HG02885 (cell line): Measurements from ENCODE around the gene ACTL7A.
"Not testable (repeated sequence)": the region's sequence is repeated elsewhere in the genome, so short reads cannot be mapped to it uniquely, and the experiment has no call there.

Experiments used
- ATAC-seq: cut with Tn5 transposase; IDR thresholded peaks from one replicate; pipeline ENCODE4 v1.9.1; 2021; ENCODE audit warnings: mild to moderate bottlenecking; ENCODE audit not compliant: unreplicated experiment, poor library complexity

ACTL7A gene

DNA sequence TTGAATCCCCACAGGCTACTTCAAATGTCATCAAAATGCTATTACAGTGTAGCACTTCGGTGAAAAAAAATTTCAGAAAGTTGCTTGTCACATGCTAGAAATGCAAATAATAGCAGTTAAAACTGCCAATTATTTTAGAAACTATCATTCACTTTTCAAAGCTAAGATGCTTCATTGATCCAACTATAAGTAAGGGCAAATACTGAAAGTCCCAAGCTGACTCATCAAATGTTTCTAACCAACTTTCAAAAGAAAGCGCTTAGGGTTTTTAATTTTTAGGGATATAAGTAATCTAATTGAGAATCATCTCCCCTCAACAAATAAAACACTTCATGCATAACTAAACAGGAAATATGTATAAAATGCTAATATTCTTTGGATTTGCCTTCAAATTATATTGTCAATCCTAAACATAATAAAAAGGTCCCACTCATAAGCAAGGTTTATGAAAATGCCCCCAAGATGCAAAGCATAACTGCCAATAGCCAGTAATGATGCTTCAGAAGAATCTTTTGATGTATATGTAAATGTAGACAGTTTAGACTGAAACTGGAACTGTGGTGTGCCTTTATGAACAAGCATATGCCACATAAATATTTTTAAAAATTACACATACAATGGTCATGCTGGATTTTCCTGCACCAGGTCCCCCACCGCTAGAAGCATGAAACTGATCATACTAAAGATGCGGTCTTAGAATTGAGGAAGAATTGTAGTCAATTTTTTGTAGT is 12.2 kb downstream of the ACTL7A start:
- ATAC-seq, result peak; percentile 59

DNA sequence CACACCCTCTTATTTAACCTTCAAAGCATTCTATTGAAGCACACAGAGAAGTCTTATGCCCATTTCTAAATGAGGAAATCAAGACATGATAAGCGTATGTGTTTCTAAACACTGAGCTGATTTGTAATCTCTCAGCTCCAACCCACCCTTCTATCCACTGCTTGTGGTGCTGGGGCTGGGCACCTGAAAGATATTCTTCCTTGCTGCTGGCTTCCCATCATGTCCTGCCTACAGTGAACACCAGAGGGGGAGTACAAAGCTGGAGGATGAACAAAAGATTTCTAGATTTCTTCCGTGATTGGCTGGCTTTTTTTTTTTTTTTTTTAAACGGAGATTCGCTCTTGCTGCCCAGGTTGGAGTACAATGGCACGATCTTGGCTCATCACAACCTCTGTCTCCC is 14.4 kb downstream of the ACTL7A start:
- ATAC-seq, result no peak

DNA sequence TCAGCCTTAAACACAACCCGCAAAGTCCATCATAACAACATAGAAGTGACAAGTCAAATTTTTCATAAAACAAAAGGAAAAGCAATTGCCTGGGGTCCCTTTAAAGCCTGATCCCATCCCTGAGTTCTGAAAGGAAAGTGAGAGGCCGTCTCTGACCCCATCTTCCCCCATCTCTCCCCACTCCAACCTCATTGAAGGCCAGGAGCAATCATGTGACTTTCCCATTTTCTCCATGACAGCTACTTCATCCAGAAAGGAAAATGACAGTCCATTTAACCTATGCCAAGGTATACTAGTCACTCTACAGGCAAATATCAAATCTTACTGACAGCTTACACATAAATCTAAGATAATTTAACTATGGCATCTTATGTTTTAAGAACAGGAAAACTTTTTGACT is 15.5 kb downstream of the ACTL7A start:
- no peak for ATAC-seq

DNA sequence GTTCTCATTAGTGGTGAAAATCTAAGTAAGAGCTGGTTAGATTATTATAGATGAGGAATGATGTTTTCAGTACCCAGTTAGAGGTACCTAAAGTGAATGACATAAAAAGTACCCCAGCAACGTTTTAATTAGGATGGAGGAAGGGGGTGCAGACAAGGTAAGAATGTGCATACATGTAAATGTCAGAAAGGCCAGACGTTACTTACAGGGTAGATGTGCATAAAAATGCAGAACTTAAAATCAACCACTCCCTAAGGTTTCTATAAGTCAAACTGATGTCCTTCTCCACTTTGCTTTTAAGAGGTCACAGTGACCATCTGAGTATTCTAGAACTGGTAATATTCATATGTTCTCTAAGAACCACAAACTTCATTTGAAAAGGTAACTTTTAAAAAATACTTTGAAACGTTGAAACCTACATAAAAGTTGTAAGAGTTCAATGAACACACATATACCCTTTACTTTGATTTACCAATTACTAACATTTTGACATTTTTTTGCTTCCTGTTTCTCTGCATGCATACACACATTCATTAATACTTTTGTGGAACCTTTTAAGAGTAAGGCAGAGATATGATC is 18.8 kb downstream of the ACTL7A start:
- no peak for ATAC-seq

DNA sequence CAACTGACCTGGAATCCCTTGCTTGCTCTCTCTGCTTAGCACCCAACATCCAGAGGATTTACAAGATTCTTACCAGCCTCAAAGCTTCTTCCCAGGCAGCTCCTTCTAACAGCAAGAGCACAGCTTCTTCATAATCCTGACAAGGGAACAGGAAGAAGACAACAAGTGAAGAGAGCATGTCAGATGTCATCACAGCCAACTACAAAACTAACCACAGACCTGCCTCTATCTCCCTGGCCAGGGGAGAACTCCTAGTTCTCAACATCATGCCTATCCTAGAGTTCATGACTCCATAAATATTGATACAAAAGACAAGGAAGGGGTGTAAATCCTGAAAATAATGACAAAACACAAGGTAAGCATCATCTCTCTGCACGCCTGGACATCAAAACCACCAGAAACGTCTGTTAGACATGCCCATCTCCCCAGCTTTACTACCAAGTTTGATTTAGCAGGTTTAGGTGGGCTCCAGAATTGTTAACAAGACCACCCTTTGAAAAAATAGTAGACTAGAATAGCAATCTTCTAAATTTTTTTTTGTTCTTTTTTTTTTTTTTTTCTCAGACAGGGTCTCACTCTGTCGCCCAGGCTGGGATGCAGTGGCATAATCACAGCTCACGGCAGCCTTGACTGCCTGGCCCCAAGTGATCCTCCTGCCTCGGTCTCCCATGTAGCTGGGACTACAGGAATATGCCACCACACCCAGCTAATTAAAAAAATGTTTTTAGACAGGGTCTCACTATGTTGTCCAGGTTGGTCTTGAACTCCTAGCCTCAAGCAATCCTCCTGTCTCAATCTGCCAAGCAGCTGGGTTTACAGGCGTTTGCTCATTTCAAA is 20.2 kb downstream of the ACTL7A start:
- no peak for ATAC-seq

DNA sequence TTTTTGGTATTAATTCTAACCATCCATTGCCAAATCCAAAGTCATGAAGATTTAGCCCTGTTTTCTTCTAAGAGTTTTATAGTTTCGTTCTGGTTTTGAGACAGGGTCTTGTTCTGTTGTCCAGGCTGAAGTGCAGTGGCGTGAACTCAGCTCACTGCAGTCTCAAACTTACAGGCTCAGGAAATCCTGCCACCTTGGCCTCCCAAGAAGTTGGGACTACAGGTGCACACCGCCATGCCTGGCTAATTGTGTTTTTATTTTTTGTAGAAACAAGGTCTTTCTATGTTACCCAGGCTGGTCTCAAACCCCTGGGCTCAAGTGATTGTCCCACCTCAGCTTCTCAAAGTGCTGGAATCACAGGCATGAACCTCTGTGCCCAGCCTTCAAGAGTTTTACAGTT is 21.0 kb downstream of the ACTL7A start:
- no peak for ATAC-seq

DNA sequence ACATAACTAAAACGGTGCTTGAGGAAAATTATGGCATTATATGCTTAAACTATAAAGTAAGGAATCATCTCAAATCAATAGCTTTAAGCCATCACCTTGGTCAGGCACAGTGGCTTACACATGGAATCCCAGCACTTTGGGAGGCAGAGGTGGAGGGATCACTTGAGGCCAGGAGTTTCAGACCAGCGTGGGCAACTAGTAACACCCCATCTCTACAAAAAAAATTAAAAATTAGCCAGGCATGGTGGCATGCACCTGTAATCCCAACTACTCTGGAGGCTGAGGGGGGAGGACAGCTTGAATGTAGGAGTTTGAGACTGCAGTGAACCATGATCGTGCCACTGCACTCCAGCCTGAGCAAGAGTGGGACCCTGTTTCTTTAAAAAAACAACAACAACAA is 22.6 kb downstream of the ACTL7A start:
- ATAC-seq, result no peak

DNA sequence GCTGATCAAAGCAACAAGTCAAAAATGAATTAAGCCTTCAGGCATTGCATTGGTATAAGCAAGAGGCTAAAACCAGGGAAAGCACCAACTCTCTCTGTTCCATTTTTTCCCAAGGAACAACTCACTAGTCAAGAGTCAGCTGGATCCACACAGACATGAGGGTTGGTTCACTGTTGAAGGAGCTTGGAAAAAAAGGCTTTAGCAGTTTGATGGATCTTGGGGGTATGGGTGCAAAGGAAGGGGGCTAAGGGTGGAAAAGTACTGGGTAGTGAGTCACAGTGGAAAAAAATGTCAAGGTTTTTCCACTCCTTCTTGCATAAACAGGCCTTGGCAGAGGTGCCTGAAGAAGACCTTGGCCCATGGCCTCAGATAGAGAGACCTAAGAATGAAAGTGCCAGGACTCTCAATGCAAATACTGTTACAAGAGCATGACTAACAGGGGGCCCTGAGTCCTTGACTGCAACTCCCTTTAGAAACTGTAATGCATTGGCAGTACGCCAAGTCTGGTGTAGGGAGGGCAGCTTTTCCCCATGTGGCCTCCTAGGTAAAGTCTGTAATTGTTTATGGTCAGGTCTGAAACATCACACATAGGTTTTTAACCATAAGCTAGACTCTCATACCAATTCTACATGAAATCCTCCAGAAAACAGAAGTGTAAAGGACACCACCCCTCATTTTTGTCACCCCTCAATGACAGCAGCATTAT is 23.7 kb downstream of the ACTL7A start:
- peak; percentile 99 for ATAC-seq

DNA sequence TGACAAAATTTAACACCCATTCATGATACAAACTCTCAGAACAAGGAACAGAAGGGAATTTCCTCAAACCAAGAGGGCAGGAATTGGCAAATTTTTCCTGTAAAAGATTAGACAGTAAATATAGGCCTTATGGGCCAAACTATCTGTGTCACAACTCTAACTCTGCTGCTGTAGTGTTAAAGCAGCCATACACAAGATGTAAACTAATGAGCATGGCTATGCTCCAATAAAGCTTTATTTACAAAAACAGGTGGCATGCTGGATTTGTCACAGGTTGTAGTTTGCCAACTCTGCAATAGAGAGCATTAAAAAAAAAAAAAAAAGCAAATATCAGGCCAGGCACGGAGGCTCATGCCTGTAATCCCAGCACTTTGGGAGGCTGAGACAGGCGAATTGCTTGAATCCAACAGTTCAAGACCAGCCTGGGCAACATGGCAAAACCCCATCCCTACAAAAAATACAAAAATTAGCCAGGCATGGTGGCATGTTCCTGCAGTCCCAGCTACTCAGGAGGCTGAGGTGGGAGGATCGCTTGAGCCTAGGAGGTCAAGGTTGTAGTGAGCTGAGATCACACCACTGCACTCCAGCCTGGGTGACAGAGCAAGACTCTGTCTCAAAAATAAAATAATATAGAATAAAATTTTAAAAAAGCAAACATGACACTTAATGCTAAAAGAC is 24.7 kb downstream of the ACTL7A start:
- not testable (repeated sequence) for ATAC-seq

DNA sequence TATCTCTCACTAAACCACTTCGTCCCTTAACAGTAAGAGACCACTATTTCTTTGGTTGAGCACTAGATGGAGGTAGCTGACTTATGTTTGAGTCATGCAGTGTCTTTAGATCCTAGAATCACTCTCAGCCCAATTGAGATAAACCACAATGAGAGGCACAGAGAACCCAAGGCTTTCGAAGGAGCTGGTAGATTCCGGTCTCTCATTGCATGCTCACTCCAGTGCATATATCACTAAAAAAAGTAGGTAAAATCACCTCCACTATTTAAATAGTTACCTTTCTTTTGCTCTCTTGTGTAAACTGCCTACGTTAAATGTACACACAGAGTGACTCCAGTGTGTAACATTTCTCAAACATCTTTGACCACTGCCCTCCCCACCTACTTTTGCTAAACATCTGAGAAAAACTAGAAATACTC is 27.6 kb downstream of the ACTL7A start:
- no peak for ATAC-seq

DNA sequence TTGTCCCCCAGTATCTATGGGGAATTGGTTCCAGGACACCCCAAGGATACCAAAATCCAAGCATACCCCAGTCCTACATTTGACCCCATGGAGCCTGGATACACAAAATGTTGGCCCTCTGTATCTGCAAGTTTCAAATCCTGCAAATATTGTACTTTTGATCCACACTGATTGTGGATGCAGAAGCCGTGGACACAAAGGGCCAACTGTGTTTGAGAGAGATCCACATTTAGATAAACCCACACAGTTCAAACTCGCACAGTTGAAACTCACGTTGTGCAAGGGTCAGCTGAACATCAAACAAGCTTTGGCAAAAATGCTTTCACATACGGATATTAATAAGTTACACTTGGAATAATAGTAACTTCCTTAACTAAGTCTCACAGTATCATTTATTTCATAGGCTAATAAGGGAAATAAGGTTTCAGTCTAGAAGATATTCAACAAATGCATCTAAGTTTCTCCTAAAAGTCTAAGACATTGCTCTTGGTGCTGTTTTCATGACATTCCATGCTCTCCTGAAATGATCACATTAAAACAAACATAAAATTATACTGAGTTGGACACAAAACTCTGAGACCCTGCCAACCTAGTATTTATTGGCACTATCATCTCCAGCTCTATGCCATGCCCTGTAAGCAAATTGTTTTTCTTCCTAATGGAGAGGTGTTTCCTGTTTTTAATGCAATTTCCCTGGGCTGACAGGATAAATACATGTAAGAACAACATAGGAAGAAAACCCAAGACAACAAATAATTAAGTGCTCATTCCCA is 32.3 kb downstream of the ACTL7A start:
- ATAC-seq, result no peak

DNA sequence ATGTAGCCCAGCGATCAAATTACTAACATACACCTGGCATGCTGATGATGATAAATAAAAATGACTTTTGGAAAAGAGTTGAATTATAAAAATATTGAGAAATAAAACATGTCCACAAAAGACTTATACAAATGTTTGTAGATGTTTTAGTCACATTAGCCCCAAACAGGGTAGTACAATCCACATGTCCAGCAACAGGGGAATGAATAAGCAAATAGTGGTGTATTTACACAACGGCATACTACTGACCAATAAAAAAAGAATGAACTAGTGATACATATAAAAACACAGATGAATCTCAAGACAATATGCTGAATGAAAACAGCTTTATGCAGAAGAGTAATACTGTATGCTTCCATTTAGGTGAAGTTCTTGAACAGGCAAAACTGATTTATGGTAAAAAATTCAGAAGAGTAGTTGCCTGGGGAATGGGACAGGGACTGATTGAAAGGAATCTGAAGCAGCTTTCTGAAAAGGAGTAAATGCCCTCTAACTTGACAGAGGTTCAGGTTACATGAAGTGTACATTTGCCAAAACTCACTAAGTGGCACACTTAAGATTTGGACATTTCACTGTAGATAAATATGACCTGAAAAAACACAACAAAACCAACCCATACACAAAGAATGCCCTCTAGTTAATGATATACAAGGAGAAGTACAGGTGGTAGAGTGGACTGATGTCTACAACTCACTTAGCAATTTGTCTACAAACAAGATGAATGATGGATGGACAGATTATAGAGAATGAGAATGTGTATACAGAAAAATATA is 35.4 kb downstream of the ACTL7A start:
- no peak for ATAC-seq

DNA sequence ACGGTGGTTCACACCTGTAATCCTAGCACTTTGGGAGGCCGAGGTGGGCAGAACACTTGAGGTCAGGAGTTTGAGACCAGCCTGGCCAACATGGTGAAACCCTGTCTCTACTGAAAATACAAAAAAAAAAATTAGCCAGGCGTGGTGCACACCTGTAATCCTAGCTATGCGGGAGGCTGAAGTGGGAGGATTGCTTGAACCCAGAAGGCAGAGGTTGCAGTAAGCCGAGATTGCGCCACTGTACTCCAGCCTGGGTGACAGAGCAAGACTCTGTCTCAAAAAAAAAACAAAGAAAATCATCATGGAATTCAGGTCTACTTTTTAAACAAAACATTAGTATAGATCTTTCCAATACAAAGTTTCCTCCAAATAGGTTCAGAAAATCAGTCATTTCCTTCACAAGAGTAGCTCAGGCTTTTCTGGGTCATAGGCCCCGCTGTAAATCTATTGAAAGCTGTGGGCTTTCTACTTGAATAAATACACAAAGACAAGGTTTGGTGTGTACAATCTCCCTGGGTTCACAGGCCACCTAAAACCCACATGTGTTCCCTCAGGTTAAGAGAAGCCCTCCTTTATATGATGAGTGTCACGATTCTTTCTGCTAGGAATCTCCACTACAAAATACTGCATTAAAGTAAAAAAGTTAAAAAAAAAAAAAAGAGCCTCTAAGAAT is 37.1 kb downstream of the ACTL7A start:
- not testable (repeated sequence) for ATAC-seq

DNA sequence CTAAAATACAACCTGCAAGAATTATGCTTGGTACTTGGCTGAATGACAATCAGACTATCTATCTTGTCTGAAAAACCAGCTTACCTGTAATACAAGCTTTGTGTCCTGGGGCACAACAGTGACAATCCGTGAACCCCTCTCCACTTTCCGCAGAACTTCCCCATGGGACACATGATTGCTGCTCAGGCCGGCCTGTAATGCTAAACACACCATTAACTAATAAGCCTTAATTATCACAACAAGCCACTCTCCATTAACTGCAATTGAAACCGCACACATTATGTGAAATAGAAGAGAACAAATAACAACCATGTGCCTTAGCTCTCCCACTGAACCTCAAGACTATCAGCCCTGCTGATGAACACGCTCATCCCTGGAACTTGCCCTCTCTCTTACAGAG is 38.1 kb downstream of the ACTL7A start:
- no peak for ATAC-seq

DNA sequence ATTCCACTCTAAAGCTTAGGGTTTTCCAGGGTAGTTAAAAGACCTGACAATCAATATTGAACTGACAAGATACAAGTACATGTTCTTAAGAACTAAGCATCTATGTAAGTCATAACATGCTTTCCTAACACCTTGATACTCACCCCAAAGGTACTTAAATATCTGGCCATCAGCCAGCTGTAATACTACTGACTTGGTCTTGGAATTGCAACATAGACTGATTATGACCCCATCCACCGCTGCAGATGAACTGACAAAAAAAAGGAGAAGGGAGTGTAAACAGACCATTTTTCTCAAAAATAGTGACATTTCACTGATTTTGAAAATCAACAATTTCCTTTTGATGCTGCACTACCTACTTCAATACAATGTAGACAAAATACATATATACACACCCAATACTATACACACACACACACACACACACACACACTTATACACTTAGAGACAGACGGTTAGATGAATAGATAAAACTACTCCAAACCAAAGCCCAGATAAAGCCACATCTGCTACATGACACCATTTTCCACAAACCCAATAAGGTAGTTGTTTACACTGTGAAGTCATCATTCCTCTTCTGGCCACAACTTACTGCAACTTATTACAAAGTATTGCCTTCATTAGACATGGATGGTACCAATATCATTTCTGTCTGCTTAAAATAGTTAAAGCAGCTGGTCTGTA is 41.5 kb downstream of the ACTL7A start:
- ATAC-seq, result no peak

DNA sequence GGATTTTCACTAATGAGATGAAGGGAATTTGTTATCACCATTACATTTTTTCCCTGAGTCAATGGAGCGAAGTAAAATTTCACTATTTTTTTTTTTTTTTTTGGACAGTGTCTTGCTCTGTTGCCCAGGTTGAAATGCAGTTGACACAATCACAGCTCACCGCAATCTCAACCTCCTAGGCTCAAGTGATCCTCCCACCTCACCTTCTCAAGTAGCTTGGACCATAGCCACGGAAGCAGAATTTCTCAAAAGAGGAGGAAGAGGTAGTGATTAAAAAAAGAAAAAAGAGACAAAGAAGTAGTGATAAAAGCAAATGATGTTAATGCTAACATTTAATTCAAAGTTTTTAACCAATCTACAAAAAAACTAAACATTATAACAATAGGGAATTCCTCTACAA is 42.1 kb downstream of the ACTL7A start:
- no peak for ATAC-seq

DNA sequence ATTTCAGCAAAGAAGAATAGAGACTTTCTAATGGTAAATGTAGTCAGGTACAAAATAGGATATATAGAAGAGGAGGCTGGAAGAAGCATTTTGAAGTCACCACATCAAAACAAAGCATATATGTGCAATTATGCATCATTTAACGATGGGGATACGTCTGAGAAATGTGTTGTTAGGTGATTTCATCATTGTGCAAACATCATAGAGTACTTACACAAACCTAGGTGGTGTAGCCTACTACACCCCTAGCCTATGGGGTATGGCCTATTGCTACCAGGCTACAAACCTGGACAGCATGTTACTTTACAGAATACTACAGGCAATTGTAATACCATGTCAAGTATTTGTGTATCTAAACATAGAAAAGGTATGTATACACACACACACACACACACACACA is 43.4 kb downstream of the ACTL7A start:
- no peak for ATAC-seq

DNA sequence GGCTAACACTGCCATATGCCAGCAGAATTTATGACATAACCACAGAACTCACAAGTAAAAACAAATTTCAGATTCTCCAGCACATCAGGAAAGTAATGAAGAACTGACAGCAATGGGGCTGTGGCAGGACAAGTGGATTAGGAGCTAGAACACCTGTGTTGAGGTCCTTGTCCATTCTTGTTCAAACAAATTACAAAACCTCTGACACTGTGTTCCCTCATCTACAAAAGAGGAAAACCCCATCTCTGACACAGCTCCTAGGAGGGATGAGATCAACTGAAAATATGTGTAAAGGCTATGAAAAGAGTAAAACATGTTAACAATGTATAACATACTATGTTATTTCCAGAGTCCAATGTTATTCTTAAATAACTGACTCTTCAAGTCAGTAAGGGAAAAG is 48.3 kb downstream of the ACTL7A start:
- ATAC-seq, result no peak
